Measurements from ENCODE around the gene PYDC2.
"Not testable (repeated sequence)": the region's sequence is repeated elsewhere in the genome, so short reads cannot be mapped to it uniquely, and the experiment has no call there.

PYDC2 gene

DNA sequence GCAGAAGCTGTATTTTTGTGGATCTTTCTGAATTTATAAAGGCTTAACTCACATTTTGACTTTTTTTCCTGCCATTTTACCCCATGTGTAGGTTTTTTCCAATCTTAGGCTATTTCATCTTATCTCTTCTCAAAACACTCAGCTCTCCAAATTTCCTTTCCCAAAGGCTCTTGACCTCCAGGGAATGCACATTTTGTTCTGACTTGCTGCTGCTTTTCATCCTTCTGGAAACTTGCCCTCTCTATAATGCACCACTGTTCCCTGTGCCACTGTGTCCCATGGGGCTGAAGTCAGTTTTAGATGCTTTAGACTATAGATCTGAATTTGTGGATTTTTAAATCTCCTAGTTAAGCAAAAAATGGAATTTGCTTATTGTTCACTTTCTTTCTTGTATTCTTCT, 9.1 kb downstream of the PYDC2 start:
- no peak for DNase-seq (ENCODE audit: low spot score)

DNA sequence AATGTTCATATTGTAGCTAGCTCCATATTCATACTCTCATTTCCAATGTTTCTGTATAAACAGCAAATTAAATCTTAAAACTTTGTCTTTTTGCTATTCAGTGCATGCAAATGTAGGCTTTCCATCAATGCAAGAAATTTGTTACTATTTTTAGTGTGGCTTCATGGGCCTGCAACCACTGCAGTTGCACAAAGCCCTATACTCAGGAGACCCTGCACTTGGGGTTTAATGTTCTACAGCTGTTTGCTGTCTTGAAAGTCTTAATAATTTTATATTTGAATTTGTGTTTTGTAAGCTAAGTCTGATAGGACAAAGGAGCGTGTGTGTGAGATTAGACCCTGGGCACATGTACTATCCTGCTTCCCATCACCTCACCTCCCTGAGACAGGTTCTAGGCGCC, 9.6 kb downstream of the PYDC2 start:
- no peak for DNase-seq (ENCODE audit: low spot score)

DNA sequence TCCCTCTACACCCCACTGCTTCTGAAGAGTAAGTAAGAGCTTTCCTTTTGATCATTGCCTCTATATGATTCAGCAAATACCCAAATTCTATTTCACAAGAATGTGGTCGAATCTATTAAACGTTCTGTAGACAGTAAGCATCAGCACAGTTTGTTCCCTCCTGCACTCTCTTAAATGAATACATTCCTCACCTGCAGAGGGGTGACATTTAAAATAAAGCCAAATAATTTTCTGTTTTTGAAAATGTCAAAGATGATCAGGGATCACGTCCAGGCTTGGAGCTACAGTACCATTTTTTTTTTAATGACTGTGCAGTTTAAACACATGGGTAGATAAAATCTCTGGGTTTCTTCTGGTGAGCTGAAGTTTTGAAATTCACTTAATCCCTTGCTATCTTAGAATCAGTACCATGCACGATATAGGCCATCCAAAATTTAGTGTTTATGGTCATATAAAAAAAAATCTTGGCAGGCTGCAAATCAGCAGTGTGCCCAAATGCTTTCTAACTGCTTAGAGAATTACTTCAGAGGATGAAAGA, 12.8 kb downstream of the PYDC2 start:
- DNase-seq (ENCODE audit: low spot score), result no peak

DNA sequence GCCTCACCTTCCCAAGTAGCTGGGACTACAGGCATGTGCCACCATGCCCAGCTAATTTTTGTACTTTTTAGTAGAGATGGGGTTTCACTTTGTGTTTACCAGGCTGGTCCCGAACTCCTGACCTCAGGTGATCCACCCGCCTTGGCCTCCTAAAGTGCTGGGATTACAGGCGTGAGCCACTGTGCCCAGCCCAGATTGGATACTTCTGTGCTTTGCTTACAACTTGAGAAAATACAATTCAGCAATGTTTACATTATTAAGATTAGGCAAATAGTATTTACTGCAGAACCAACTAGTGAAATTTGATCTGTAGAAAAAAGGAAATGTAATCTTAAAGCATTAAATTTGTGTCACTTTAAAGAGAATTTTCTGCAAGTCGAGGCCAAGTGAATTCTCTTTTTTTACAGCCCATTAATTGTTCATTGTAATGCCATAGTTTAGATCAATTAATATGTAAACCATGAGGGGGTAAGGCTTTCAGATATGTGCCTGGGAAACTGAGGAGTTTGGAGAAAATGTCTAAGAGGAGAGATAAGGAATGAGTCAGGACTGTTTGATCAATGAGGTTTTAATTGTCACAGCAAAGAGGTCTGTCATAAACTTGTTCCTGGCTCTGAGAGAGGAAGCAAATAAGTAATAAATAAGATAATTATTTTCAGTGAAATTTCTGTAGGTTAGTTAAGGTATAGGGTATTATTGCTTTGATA, 15.3 kb downstream of the PYDC2 start:
- DNase-seq (ENCODE audit: low spot score), result no peak

DNA sequence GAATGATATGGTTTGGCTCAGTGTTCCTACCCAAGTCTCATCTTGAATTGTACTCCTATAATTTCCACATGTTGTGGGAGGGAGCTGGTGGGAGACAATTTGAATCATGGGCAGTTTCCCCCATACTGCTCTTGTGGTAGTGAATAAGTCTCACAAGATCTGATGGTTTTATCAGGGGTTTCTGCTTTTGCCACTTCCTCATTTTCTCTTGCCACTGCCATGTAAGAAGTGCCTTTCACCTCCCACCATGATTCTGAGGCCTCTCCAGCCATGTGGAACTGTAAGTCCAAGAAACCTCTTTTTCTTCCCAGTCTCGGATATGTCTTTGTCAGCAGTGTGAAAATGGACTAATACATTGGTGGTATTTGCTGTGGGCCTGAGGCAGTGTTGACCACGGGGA, 23.0 kb downstream of the PYDC2 start:
- not testable (repeated sequence) for DNase-seq (ENCODE audit: low spot score)

DNA sequence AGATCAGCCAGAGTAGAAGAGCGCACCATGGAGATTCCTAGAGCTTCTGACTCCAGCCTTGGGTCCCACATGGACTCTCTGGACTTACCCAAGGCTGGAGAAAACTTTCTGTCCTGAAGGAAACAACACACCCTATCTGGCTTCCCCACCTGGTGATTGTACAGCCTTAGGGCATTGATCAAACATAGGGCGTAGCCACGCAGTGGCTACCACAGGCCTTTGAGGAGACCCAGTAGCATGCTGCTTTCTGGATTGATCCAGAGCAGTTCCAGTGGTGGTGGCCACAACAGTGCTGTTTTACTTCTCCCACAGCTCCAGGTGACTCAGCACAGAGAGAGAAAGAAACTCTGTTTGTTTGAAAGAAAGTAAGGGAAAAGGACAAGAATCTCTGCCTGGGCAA, 23.5 kb downstream of the PYDC2 start:
- no peak for DNase-seq (ENCODE audit: low spot score)

DNA sequence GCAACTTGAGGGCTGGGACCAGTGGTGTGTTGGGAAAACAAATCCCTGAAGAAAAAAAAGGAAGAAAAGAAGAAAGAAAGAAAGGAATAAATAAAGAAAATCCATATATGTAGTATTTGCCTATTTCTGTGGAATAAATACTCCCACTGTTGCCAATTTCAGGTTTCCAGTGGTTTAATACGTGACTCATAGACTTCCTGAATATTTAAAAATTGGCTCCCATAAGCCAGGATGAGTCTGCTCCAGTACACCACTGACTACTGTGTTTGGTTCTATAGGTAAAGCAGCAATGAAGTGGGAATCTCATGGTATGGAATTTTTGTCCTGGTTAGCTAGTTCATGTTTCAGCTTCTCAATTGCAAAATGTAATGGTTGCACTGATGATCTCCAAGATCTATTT, 31.6 kb downstream of the PYDC2 start:
- DNase-seq (ENCODE audit: low spot score), result peak; percentile 24

DNA sequence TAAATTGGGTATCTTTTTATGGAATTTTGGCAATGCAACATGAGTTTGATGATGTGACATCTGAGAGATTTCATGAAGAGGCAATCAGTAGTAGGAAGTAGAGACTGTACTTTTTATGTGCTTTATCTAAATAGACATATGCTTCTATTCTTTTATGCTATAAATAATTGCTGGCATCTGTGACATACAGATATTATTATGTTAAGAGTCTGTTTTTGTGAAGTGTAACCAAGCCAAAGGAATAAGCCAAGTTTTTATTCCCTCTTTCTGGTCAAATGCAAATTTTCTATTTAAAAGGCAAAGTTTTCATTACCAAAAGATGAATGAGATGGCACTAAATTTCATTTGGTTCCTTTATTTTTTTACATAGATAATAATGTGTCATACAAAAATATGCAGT, 32.4 kb downstream of the PYDC2 start:
- no peak for DNase-seq (ENCODE audit: low spot score)

DNA sequence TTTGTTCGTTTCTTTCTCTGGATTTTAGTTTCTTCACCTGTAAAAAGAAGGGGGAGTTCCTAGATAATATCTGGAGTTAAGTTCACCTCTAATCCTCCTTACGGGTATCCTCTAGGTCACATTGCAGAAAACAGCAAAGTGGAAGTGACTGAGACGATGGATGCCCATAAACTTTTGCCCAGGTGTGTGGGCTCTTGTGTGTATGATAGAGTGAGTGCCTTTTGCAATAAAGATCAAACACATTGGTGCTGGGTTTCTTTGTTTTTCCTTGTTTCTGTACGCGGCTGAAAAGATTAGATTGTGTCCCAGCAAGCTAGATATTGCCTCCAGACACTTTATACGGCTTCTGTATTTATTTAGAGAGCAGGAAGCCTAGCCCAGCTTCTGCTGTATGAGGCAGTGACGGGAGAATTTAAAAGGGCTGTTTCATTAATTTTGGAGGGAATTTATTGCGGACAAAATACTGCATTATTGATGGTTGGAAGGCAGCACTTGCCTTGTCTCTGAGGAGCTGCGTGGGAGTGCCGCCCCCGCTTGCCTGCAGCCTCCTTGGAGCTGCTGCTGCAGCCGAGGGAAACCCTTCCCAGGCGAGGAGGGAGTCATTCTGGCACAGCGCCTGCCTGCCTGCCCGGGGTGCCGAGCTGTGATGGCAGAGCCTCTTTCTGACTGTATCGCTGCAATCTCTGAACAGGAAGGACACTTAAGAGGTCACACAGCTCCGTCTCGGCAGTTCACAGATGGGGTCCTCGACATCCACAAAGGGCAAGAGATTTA, 38.5 kb downstream of the PYDC2 start:
- DNase-seq (ENCODE audit: low spot score), result no peak

DNA sequence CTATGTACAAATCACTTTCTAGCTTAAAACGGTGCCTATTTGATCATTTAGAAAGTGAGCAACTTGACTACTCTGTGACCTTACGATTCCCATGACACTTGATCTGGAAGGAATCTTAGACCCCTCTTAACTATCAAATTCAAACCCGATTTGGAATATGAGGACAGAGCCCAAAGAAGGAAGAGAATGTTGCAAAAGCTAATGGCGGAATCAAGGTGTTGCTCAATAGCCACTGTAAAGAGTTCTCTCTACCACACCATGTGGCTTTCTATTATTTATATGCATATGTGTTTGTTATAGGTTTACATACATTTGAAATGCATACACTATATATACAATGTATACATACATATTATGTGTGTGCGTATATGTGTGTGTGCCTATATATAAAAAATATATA, 39.9 kb downstream of the PYDC2 start:
- no peak for DNase-seq (ENCODE audit: low spot score)

DNA sequence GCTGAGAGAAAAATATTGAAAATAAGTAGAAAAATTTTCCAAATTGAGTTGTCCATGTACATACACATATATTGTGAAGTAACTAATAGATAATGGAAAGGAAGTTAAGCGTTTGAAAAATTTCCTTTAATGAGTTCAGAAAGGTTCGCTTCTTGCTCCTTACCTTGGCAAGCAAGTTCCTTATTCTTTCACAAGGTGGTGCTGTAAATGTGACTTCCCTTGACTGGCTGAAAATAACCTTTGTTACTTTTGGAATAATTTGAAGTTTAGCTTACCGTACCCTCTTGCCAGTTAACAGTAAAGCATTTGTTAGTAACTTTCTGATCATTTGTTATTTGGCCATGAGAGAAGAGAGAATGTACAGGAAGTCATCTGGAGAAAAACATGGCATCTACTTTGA, 41.6 kb downstream of the PYDC2 start:
- DNase-seq (ENCODE audit: low spot score), result peak; percentile 3

DNA sequence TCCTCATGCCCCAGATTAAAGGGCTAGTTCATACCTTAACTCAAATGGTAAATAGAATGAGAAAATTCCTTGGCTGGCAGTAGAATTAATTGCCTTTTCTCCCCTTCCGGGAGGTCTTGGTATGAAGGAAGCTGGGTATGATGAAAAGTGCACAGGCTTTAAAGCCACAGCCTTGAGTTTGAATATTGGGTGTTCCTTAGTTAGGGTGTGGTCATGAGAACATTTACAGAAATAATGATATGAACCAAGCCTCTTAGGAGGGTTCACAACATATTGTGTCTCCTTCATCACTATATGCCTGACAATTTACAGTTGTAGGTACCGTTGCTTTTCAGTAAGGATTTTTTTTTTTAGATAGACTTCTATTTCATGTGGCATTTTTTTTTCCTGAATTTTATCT, 48.1 kb downstream of the PYDC2 start:
- no peak for DNase-seq (ENCODE audit: low spot score)
